ENCODE results near the gene FRMD3. TPM values are rescaled to one million over a fixed set of nuclear protein-coding genes. Genes with fewer than 3 reads are reported as not detected.
A peak's percentile ranks its signal among the peaks of the same experiment; 100 is the strongest.

The FRMD3 gene
- total RNA-seq, 1 experiment from 2014 or later: 1.9 TPM

- no peaks in the 10 kb centered on the region for H3K9me3 ChIP-seq (ENCODE audit: insufficient read depth, low read depth)
- H4K20me1 ChIP-seq (ENCODE audit: insufficient read depth): no peaks in the 10 kb centered on the region
- H3K27ac ChIP-seq: no peak overlapping the region
- no peak for TF ChIP-seq CTCF (conservative IDR thresholded peaks at IDR 0.05)
- TF ChIP-seq EZH2 (IDR thresholded peaks at IDR 0.05; ENCODE audit: low read depth): no peak
- no TSS peak for BruUV-seq (replicated peaks)
- no peaks in the 10 kb centered on the region for H3K9me2 ChIP-seq (ENCODE audit: insufficient read depth)
- ChIA-PET CTCF (interaction anchor here (1.5 kb wide), 1 partner anchor 208 kb away, joined by 6 read pairs; no protein-coding TSS in a partner anchor), POLR2A (ENCODE audit: unreplicated experiment) (no interaction called here)
- peak; percentile 6 to 64 for DNase-seq
- intact Hi-C loops (cut with micrococcal nuclease; ENCODE audit: unreplicated experiment): loop anchor here (5.0 kb wide), 1 partner anchor 96 kb away; no protein-coding TSS in a partner anchor
- no peaks in the 10 kb centered on the region for H3K79me2 ChIP-seq (ENCODE audit: low read depth)
- no peak overlapping the region for H3K4me3 ChIP-seq
- no peaks in the 10 kb centered on the region for H3K36me3 ChIP-seq (ENCODE audit: low read depth)
- no peak overlapping the region for H2AFZ ChIP-seq
- H3K4me2 ChIP-seq: 0 out of 2 replicates have a peak overlapping the region, but pooled peaks have one; percentile 15
- no peaks in the 10 kb centered on the region for H3F3A ChIP-seq (ENCODE audit: insufficient read depth, low read depth)
- H3K4me1 ChIP-seq (replicated peaks; ENCODE audit: insufficient read depth): peaks cover 13% of the 10 kb centered on the region; the same call in 1 of the 2 replicates
- no peaks in the 10 kb centered on the region for H3K27me3 ChIP-seq (ENCODE audit: insufficient read depth, low read depth)
Measured at GRCh38 chr9:83336706-83337105, 201.5 kb downstream of the FRMD3 start.

GRCh38 chr9:83334320-83334719 lies 203.9 kb downstream of the FRMD3 start:
- Histone ChIP-seq H3K79me2 (ENCODE audit: low read depth) (no peaks in the 10 kb centered on the region), H3K27ac (no peak overlapping the region; the same call in 1 of the 2 replicates), H3K4me1 (replicated peaks; ENCODE audit: insufficient read depth) (peaks cover 13% of the 10 kb centered on the region; the same call in 1 of the 2 replicates), H4K20me1 (ENCODE audit: insufficient read depth) (no peaks in the 10 kb centered on the region), H2AFZ (no peak overlapping the region; the same call in 1 of the 2 replicates), H3K9me3 (ENCODE audit: insufficient read depth, low read depth) (peaks cover 5% of the 10 kb centered on the region; the same call in 1 of the 2 replicates), H3K4me3 (no peak overlapping the region), H3K36me3 (ENCODE audit: low read depth) (no peaks in the 10 kb centered on the region), H3K27me3 (ENCODE audit: insufficient read depth, low read depth) (no peaks in the 10 kb centered on the region), H3K9me2 (ENCODE audit: insufficient read depth) (no peaks in the 10 kb centered on the region), H3F3A (ENCODE audit: insufficient read depth, low read depth) (no peaks in the 10 kb centered on the region), H3K4me2 (no peak overlapping the region)
- DNase-seq: peak; percentile 67 to 80
- peak; percentile 93 for TF ChIP-seq CTCF (conservative IDR thresholded peaks at IDR 0.05)
- TF ChIP-seq EZH2 (IDR thresholded peaks at IDR 0.05; ENCODE audit: low read depth): no peak
- intact Hi-C loops (cut with micrococcal nuclease; ENCODE audit: unreplicated experiment): loop anchor here (1.0 to 5.0 kb wide), 6 partner anchors 135 to 315 kb away; partner anchors contain the start of gene FRMD3
- BruUV-seq (replicated peaks): no TSS peak
- ChIA-PET POLR2A (ENCODE audit: unreplicated experiment) (interaction anchor here (0.6 kb wide), 1 partner anchor 299 kb away, joined by 3 read pairs; no protein-coding TSS in a partner anchor), CTCF (interaction anchor here (0.6 to 1.9 kb wide), 8 partner anchors 69 to 259 kb away, joined by 3 to 20 read pairs (median 3); no protein-coding TSS in a partner anchor)

- Histone ChIP-seq H3K4me1 (replicated peaks; ENCODE audit: insufficient read depth) (0 out of 2 replicates have a peak, but pooled peaks cover 4% of the 10 kb centered on the region), H3K36me3 (ENCODE audit: low read depth) (no peaks in the 10 kb centered on the region), H3K27ac (no peak overlapping the region), H3K79me2 (ENCODE audit: low read depth) (no peaks in the 10 kb centered on the region), H3K27me3 (ENCODE audit: insufficient read depth, low read depth) (no peaks in the 10 kb centered on the region), H3K9me3 (ENCODE audit: insufficient read depth, low read depth) (peaks cover 5% of the 10 kb centered on the region; the same call in 1 of the 2 replicates), H3F3A (ENCODE audit: insufficient read depth, low read depth) (no peaks in the 10 kb centered on the region), H3K4me2 (no peak overlapping the region), H4K20me1 (ENCODE audit: insufficient read depth) (no peaks in the 10 kb centered on the region), H3K4me3 (no peak overlapping the region), H3K9me2 (ENCODE audit: insufficient read depth) (no peaks in the 10 kb centered on the region), H2AFZ (no peak overlapping the region)
- DNase-seq: no peak
- intact Hi-C loops (cut with micrococcal nuclease; ENCODE audit: unreplicated experiment): loop anchor here (5.0 kb wide), 1 partner anchor 252 kb away; no protein-coding TSS in a partner anchor
- ChIA-PET CTCF (interaction anchor here (0.6 kb wide), 2 partner anchors 266 to 655 kb away, joined by 3 to 4 read pairs; no protein-coding TSS in a partner anchor), POLR2A (ENCODE audit: unreplicated experiment) (no interaction called here)
- no TSS peak for BruUV-seq (replicated peaks)
- TF ChIP-seq CTCF (conservative IDR thresholded peaks at IDR 0.05): 0 out of 2 replicates have a peak, but pooled peaks have one; percentile 22
- TF ChIP-seq EZH2 (IDR thresholded peaks at IDR 0.05; ENCODE audit: low read depth): no peak
Measured at GRCh38 chr9:83330207-83331196, 207.7 kb downstream of the FRMD3 start.
